ENCODE results near the gene HES7.
A peak's percentile ranks its signal among the peaks of the same experiment; 100 is the strongest.

DNA sequence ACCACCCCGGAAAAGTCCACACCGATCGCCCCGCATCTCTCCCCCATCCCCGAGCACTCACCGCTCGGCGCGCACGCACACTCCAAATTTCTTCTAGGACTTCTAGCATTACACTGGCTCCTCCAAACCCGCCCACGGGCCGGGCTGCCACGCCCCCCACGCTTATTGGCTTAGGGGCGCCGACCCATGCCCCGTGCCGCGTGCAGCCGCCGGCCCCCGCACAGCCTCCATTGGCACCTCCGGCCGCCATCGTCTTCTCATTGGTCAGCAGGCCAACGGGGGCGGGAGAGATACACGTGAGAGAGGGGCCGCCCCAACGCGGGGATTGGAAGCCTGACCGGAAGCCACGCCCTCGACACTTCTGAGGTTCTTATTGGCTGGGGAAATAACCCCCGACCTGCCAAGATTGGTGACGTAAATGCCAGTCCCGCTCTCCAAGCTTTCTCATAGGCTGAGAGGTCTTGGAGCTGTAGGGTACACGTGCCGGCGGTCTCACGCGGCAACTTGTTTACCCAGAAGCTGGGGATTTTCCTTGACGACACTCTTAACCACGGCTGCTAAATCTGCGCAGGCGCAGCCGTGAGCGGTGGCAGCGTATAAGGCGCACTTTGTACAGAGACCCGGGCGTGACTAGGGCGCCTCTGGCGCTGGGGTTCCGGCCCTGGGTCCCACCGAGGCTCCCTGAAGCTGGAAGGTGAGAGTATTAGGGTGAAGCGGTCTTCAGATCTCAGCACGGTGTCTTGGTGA lies 32.5 kb upstream of the HES7 start:
- TF ChIP-seq POLR2A (IDR thresholded peaks at IDR 0.05; ENCODE audit: extremely low read depth, insufficient read length) (peak; percentile 46), MYC (IDR thresholded peaks at IDR 0.05; ENCODE audit: low read depth, low read length) (peak; percentile 76)
- TF ChIP-seq, protein P1, sequence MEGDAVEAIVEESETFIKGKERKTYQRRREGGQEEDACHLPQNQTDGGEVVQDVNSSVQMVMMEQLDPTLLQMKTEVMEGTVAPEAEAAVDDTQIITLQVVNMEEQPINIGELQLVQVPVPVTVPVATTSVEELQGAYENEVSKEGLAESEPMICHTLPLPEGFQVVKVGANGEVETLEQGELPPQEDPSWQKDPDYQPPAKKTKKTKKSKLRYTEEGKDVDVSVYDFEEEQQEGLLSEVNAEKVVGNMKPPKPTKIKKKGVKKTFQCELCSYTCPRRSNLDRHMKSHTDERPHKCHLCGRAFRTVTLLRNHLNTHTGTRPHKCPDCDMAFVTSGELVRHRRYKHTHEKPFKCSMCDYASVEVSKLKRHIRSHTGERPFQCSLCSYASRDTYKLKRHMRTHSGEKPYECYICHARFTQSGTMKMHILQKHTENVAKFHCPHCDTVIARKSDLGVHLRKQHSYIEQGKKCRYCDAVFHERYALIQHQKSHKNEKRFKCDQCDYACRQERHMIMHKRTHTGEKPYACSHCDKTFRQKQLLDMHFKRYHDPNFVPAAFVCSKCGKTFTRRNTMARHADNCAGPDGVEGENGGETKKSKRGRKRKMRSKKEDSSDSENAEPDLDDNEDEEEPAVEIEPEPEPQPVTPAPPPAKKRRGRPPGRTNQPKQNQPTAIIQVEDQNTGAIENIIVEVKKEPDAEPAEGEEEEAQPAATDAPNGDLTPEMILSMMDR (IDR thresholded peaks at IDR 0.05; ENCODE audit: low read depth, low read length) = no peak
- TF ChIP-seq, protein P2, sequence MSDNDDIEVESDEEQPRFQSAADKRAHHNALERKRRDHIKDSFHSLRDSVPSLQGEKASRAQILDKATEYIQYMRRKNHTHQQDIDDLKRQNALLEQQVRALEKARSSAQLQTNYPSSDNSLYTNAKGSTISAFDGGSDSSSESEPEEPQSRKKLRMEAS (IDR thresholded peaks at IDR 0.05; ENCODE audit: low read depth, low read length) = peak; percentile 95
